ENCODE results near the gene MTOR.

MTOR gene

GRCh38 chr1:11131816-11132215, 130.5 kb downstream of the MTOR start:
- no peak for TF ChIP-seq CTCF (IDR thresholded peaks at IDR 0.05; ENCODE audit: borderline replicate concordance, insufficient read depth, low read depth, low read length)
- no peak overlapping the region for H3K4me3 ChIP-seq (ENCODE audit: low read depth, low read length)

DNA sequence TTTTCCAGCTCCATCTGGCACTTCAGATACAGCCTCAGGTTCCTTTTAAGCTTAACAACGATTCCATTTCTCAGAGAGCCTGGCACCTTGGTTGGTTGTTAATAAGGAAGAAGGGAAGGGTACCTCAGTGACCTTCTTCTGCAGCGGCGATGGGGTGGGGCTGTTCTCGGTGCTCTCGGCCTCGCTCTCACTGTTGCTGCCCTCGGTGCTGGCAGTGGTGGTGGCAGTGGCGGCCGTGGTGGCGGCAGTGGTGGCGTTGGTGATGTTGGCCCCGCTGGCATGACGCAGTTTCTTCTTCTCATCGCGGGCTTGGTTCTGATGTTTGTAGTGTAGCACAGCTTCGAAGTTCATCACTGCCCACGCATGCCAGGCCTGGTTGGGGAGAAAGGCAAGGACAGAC, 131.9 kb downstream of the MTOR start:
- H3K4me3 ChIP-seq (ENCODE audit: low read depth, low read length), result no peak overlapping the region
- TF ChIP-seq CTCF (IDR thresholded peaks at IDR 0.05; ENCODE audit: borderline replicate concordance, insufficient read depth, low read depth, low read length), result no peak

- H3K4me3 ChIP-seq (ENCODE audit: low read depth, low read length), result no peak overlapping the region
- TF ChIP-seq CTCF (IDR thresholded peaks at IDR 0.05; ENCODE audit: borderline replicate concordance, insufficient read depth, low read depth, low read length), result no peak
Observed at GRCh38 chr1:11129649-11130390, 132.5 kb downstream of the MTOR start.

DNA sequence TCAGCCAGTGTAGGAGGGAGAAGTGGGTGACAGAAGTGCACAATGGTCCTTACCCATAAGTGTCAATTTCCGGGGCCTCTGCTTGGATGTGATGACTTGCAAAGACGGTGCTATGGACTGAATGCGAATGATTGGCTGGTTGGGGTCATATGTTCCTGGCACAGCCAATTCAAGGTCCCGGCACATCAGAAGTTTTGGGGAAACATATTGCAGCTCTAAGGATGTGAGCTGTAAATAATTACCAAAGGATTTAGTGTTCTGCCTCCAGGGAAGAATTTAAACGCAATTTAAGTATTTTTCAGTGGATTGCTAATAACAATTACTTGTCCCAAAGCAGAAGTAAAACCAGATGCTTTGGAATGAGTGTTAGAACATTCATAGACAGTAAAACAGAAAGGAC, 135.8 kb downstream of the MTOR start:
- TF ChIP-seq CTCF (IDR thresholded peaks at IDR 0.05; ENCODE audit: borderline replicate concordance, insufficient read depth, low read depth, low read length), result no peak
- no peak overlapping the region for H3K4me3 ChIP-seq (ENCODE audit: low read depth, low read length)

DNA sequence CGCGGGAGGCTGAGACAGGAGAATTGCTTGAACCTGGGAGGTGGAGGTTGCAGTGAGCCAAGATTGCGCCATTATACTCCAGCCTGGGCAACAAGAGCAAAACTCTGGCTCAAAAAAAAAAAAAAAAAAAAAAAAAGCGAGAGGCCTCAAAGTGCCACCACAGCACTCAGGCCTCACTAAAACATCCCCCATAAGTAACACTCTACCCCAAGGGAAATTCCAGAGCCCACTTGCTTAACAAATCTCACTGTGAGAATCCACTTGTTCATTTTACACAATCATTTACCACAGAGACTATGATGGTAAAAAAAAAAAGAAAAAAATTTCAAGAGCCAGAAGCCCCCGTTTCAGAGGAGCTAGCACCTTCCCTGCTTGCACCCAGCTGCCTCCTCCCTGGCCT, 136.4 kb downstream of the MTOR start:
- no peak for TF ChIP-seq CTCF (IDR thresholded peaks at IDR 0.05; ENCODE audit: borderline replicate concordance, insufficient read depth, low read depth, low read length)
- H3K4me3 ChIP-seq (ENCODE audit: low read depth, low read length), result no peak overlapping the region

DNA sequence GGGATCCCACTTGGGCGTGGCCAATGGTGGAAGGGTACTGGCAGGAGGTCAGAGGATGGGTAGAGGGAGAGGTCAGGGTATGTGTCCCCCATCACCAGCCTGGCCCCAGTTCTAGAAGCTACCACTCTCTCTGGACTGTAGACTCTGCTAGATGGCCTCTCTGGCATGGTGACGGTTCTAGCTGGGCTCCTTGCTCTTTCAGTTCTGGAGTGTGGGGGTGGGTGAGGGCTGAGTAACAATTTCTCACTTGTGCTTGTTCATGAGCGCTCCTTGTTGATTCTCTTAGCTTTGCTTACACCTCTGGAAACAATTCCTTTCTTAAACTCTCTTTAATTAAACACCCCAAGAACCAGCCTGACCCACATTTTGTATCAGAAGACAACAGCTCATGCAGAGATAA, 137.4 kb downstream of the MTOR start:
- no peak for TF ChIP-seq CTCF (IDR thresholded peaks at IDR 0.05; ENCODE audit: borderline replicate concordance, insufficient read depth, low read depth, low read length)
- H3K4me3 ChIP-seq (ENCODE audit: low read depth, low read length), result no peak overlapping the region

GRCh38 chr1:11116318-11116717, 146.0 kb downstream of the MTOR start:
- no peak overlapping the region for H3K4me3 ChIP-seq (ENCODE audit: low read depth, low read length)
- no peak for TF ChIP-seq CTCF (IDR thresholded peaks at IDR 0.05; ENCODE audit: borderline replicate concordance, insufficient read depth, low read depth, low read length)
